ENCODE data around the gene TBC1D17.

The TBC1D17 gene

DNA sequence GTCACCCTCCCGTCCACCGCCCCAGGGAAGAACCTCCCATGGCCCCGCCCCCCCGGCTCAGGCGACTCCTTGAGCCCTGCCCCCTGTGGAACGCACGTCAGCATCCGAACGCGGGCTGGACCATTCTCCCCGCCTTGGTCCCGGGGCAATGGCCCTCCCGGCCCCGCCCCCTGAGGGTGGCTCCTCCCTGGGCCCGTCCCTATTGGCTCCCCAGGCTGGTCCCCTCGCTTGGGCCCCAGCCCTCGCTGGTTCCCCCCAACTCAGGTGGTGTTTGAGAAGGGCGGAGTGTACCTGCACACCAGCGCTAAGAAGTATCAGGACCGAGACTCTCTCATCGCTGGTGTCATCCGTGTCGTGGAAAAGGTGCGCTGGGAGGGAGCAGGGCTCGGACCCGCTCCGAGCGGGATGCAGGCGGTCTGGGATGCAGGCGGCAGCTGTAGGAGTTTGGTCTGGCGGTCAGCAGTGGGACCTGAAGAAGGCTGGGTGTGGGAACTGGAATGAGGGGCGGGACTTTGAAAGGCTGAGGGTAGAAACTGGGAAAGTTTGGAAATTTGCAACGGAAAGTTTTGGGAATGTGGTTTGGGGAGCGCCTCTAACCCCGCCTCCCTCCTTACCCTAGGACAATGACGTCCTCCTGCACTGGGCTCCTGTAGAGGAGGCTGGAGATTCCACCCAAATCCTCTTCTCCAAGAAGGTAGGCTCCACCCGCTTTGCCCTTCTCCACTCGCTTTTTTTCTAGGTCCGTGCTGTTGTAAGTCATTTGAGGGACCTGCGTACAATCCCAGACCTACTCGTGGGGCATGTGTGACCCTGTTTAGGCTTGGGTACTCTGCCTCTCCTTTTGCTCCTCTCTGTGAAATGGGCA is 609 bp downstream of the TBC1D17 start:
- peak; percentile 92 to 93 for DNase-seq (ENCODE audit: low read depth in 2 of 2)

DNA sequence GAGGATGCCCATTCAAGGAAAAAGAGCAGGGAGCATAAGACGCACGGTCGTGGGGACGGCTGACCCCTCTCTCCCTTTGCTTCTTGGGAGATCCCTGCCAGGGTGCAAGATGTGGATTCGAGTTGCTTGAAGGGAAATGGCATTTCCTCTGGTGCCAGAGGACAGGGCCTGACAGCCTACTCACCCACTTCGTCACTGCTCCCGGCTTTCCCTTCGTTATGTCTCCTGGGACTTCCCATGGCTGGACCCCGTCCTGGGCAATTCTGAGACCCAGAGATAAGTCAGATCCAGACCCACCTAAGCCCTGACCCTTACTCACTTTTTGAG is 1.2 kb downstream of the TBC1D17 start:
- DNase-seq (ENCODE audit: low read depth in 2 of 2), result no peak

DNA sequence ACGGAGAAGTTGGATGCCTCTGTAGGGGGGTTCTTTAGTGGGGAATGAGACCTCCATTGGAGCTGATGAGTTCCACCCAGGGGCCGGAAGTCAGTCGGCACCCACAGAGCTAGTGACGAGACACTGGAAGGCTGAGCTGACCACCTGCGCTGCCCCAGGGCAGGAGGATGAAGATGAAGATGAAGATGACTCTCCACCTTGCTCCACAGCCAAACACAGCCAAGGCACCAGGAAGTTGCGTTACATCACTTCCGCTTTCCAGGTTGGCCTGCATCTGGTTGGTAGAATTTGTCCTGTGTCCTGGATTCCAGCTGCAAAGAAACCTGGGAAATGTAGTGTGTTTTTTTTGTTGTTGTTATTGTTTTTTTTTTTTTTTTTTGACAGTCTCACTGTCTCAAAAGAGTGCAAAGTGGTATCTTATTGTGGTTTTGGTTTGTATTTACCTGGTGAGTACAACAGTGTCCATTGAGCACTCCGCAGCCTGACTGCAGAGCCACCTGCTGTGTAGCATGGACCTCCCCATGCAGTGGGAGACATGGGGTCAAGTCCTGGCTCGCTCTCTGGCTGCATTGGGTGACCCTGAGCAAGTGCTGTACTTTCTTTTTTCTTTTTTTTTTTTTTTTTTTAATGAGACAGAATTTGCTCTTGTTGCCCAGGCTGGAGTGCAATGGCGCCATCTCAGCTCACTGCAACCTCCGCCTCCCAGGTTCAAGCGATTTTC is 1.9 kb downstream of the TBC1D17 start:
- DNase-seq (ENCODE audit: low read depth in 2 of 2), result no peak

DNA sequence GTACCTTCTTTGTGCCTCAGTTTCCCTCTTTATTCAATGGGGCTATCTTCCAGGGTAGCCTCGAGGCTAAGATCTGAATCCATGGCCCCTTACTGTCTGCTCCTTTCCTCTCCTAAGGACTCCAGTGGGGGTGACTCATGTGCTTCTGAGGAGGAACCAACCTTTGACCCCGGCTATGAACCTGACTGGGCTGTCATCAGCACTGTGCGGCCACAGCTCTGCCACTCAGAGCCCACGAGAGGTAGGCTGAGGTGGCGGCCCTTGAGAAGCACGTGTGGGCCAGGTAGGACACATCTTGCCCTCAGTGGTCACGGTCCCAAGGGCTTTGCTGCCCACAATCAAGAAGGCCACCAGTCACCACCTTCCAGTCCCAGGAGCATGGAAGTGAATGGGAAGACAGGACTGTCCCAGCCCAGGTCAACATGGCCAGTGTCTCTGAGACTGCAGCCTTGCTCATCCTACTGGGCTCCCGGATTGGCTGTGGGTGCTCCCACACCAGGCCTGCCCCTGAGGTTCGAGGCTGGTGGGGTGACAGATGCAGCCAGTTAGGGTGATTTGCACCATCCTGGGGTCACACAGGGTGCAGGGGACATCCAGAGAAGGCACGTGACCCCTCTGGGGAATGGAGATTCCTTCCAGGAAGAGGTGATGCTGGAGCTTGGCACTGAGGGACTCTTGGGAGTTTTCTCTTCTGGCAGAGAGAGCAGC is 2.8 kb downstream of the TBC1D17 start:
- no peak for DNase-seq (ENCODE audit: low read depth in 2 of 2)

DNA sequence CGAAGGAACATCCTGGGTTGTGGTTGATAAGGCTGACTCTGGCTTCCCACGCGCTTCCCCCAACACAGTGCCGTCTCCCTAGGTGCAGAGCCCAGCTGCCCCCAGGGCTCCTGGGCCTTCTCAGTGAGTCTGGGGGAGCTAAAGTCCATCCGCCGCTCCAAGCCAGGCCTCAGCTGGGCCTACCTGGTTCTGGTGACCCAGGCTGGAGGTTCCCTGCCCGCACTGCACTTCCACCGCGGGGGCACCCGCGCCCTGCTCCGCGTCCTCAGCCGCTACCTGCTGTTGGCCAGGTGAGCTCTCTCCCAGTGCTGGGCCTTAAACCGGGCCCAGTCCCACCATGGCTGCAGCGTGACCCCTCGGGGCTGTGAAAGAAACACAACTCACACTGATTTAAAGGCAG is 3.7 kb downstream of the TBC1D17 start:
- DNase-seq (ENCODE audit: low read depth in 2 of 2), result no peak

DNA sequence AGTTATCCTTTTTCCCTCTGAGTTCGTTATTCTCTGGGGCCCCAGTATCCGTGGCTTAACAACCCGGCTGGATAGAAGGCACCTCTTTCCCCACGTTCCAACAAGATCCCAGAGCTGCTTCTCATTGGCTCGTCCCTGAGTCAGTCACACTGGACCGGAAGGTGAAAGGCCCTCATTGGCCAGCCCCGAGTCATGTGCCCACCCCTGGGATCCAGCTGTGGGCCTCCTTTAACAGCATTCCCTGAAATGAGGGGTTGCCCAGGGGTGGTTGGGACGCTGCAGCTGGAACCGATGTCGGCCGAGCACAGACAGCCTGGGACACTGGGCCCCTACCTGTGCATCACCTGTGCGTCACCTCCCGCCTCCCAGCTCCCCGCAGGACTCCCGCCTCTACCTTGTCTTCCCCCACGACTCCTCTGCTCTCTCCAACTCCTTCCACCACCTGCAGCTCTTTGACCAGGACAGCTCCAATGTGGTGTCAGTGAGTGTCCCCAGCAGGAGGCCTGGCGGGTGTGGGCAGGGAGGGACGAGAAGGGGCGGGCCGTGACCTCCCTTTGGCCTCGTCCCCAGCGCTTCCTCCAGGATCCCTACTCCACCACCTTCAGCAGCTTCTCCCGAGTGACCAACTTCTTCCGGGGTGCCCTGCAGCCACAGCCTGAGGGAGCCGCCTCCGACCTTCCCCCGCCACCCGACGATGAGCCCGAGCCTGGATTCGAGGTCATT is 4.3 kb downstream of the TBC1D17 start:
- DNase-seq (ENCODE audit: low read depth in 2 of 2), result no peak

DNA sequence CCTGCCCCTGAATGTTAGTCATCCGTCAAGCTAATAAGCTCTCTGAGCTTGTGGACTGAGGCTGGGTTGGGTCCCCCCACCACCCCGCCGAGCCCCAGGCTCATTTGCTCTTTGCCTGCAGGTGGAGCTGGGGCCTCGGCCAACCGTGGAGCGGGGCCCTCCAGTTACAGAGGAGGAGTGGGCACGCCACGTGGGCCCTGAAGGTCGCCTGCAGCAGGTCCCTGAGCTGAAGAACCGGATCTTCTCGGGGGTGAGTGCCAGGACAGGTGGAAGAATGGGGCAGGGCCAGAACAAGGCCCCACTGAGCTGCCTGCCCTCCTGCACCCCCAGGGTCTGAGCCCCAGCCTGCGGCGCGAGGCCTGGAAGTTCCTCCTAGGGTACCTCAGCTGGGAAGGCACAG is 5.1 kb downstream of the TBC1D17 start:
- DNase-seq (ENCODE audit: low read depth in 2 of 2), result no peak

DNA sequence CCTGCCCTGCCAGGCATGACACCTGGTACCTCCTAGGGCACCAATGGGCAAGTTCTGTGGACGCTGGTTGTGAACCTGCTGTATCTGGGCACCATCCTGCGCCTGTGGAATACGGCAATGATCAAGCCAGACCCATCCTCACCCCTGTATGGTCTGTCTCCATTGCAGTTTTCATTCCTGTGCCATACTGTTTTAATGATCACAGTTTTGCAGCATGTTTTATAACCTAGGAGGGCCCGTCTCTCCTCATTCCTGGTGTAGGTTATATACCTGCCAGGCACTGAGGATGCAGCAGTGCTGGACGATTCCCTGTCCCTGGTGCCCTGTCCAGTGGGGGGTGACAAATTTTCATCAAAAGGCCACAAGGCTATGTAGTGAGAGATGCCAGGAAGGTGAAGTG is 5.6 kb downstream of the TBC1D17 start:
- no peak for DNase-seq (ENCODE audit: low read depth in 2 of 2)

DNA sequence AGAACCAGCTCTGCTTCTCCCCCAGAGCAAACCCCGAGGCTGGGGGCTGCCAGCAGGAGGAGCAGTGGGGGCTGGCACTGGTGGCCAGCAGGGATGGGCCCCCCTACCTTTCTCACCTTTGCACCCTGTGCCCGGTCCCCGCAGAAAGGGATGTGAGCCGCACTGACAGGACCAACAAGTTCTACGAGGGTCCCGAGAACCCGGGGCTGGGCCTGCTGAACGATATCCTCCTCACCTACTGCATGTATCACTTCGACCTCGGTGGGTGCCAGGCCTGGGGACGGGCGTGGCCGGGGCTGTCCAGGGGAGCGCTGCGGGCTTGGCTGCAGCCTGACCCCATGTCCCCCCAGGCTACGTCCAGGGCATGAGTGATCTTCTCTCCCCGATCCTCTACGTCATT is 6.6 kb downstream of the TBC1D17 start:
- DNase-seq (ENCODE audit: low read depth in 2 of 2), result no peak

DNA sequence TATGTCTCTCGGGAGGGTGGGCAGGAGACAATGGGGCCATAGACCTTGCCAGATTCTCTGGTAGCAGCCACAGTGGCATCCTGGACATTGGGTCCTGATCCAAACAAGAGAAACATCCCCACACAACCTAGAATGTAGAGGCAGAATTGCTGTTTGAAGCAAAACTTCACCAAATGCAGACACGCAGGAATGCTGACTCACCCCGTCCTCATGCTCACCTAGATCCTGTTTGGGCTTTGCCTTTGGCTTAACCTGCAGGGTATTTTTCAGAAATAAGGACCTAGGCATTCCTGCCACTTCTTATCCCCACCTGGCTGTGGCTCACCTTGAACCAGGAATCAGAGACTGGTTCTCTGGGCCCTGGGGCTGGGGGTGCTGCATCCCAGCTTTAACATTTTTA is 7.3 kb downstream of the TBC1D17 start:
- no peak for DNase-seq (ENCODE audit: low read depth in 2 of 2)

DNA sequence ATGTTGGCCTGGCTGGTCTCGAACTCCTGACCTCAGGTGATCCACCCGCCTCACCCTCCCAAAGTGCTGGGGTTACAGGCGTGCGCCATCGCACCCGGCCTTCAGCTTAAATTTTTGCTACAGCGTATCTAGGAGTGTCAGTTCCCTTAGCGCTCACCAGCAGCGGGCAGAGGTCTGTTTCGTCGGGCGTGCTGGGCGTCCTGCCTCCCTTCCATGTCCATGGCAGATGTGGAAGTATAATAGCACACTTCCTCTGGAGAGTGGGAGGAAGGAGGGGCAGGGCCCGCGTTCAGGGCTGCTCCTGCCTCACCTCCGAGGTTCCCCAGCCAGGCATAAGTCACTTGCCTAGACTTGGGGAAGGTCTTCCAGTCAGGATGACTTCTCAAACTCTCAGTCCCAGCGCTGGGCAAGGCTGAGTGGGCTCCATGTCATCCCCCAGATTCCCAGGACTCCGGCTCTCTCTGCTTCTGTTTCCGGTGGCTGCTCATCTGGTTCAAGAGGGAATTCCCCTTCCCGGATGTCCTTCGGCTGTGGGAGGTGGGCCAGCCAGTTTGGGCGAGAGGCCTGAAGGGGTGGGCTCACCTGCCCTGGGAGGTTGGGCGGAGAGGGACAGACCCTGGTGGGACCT is 9.6 kb downstream of the TBC1D17 start:
- no peak for DNase-seq (ENCODE audit: low read depth in 2 of 2)

DNA sequence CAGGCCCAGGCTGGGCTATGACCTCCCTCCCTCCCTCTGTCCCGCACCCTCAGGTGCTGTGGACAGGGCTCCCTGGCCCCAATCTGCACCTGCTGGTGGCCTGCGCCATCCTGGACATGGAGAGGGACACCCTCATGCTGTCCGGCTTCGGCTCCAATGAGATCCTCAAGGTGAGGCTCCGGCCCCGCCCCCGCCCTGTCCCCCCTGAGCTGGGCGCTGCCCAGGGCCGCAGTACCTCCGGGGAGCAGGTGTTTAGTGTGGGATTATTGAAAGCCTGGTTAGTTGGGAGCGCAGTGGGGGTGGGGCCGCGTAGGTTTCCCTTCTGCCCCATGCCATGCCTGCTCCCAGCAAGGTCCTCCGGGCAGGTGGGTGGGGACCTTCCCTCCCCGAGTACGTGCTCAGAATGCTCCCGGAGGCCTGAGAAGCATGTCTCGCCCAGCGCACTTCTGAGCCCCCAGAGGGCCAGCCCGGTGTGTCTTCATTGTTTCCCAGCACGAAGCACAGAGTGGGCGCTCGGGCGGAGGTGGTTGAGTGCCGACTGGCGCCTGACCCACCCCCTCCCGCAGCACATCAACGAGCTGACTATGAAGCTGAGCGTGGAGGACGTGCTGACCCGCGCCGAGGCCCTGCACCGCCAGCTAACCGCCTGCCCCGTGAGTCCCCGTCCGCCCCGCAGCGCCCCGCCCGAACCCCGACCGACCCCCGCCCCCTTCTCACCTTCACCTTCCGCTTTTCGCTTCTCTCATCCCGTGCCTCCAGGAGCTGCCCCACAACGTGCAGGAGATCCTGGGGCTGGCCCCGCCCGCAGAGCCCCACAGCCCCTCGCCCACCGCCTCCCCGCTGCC is 10.4 kb downstream of the TBC1D17 start:
- DNase-seq (ENCODE audit: low read depth in 2 of 2), result no peak

DNA sequence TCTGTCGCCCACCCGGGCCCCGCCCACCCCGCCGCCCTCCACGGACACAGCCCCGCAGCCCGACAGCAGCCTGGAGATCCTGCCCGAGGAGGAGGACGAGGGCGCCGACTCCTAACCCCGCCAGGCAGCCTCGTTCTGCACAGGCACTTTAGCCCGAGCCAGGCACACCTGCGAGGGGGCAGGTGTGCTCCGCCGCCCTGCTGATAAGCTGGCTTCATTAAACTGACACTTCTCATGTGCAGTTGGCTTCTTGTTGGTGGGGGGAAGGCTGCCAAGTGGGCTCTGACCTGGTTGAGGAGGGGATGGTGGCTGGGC is 11.0 kb downstream of the TBC1D17 start:
- no peak for DNase-seq (ENCODE audit: low read depth in 2 of 2)

DNA sequence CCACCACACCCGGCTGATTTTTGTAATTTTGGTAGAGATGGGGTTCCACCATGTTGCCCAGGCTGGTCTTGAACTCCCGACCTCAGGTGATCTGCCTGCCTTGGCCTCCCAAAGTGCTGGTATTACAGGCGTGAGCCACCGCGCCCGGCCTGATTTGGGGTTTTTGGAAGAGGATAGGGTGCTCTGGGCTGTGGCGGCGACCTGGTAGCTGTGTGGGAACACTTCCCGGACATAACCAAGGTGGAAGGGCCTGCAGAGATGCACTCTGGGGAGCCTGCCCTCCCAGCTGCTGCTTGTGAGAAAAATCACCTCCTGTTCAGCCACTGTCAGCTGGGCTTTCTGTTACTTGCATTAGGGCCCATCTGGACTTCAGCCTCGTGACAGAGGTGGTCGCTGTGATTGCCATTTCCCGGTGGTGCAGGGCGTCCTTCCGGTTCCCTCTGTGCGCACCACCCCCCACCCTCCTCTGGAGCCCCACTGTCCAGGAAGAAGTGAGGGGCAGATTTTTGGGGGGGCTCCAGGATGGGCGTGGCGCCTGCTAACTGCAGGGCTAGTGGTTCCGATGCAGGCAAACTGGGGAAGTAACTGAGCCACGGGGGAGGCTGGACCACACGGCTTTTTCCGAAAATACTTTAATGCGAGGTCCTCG is 11.7 kb downstream of the TBC1D17 start:
- DNase-seq (ENCODE audit: low read depth in 2 of 2), result no peak

DNA sequence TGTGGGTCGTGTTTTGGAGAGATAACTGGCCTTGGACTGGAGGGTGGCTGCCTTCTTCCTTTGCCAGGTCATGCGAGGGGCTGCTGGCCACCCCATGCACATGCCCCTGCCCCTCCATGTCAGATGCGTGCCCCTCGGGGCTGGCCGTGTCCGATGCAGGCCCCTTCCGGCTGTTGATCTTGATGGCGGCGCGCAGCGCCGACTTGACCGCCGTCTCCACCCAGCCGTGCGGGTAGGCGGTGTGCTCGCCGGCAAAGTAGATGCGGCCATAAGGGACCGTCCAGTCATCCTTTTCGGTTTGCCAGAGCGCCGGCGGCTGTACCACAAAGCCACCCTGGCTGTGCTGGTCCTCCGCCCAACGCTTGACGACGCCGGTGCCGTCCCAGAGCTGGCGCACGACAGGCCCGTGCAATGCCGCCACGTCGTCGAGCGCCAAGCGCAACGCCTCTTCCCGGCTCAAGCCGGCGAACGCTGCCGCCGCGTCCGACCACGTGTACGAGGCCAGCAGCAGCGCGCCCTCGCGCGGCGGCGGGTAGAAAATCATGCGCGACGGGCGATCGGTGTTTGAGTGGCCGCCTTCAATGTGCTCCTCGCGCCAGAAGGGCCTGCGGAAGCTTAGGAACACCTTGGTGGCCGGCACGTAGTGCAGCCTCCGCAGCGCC is 12.3 kb downstream of the TBC1D17 start:
- DNase-seq (ENCODE audit: low read depth in 2 of 2), result no peak

DNA sequence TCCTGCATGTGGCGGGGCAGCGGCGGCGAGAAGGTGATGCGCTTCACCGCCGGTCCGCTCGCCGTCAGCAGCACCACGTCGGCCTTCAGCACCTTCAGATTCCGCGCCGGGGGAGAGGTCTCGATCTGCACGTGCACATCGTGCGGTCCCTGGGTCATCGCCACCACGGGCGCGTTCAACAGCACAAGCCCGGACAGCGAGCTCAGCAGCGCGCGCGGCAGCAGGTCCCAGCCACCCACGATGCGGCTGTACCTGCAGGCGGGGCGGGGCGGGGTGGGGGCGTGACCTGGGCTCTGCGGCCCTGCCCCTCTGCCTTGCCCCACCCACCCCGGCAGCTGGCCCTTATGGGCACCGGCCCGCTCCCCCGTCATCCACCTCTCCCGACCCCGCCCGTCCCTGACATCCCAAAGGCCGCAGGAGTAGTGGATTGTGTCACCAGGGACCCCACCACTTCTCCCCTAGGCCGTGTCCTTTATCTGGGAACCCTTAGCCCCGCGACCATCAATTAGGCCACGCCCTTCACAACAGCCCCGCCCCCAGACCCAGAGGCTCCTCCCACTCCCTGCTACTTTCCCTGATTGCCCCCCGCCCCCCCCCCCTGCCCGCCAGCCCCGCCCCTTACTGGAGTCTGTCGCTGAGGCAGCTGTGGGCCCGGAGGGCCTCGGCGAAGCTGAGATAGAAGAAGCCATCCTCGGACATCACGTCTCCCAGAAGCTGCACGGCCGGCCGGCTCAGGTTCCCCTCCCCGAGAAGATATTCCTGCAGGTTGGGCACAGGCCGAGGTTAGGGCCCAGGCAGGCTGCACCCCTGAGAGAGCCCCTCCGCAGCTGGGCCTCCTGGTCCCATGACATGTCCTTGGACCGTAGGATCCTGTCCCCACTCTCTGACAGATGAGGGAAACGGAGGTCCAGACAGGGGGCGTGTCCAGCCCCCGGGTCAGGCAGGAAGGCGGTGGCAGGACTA is 13.1 kb downstream of the TBC1D17 start:
- no peak for DNase-seq (ENCODE audit: low read depth in 2 of 2)

DNA sequence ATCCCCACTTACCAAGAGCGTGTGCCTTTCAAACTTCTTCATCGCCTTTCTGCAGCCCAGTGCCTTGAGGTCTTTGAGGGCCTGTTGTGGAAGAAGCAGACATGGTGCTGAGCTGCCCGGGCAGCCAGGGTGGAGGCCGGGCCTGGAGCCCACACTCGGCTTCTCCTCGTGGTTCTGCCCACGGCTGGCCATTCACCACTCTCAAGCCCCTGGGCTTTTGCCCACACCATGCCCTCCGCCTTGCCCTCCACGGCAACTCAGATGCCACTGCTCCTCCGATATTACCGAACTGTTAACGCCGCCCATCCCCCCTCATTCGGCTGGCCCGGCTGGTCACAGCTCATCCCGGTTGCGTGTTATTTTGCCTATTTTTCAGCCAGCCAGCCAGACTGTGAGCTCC is 13.9 kb downstream of the TBC1D17 start:
- no peak for DNase-seq (ENCODE audit: low read depth in 2 of 2)

DNA sequence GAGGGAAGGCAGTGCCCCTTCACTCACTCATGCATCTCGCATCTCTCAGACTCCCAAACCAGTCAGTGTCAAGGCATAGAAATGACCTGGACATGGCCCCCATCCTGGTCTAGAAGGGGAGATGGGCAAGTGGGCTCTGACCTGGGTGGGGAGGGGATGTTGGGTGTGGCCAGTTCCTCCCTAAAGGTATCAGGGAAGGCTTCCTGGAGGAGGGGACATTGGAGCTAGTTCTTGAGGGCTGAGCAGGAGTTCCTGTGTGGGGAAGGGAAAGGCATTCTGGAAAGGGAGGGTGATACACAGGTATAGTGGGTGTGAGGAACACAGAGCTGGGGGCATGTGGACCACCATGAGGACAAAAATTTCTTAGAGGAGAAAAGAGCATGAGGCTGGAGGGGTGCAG is 15.2 kb downstream of the TBC1D17 start:
- DNase-seq (ENCODE audit: low read depth in 2 of 2), result no peak

Data from fibroblast of skin of left biceps (primary cell).